Right forelimb (tissue), 1 donor: ENCODE data around the gene FLNA.

Experiments
- DNase-seq: peaks from one replicate; pipeline ENCODE4 v3.0.0-alpha.2; 2018

The FLNA gene, protein sequence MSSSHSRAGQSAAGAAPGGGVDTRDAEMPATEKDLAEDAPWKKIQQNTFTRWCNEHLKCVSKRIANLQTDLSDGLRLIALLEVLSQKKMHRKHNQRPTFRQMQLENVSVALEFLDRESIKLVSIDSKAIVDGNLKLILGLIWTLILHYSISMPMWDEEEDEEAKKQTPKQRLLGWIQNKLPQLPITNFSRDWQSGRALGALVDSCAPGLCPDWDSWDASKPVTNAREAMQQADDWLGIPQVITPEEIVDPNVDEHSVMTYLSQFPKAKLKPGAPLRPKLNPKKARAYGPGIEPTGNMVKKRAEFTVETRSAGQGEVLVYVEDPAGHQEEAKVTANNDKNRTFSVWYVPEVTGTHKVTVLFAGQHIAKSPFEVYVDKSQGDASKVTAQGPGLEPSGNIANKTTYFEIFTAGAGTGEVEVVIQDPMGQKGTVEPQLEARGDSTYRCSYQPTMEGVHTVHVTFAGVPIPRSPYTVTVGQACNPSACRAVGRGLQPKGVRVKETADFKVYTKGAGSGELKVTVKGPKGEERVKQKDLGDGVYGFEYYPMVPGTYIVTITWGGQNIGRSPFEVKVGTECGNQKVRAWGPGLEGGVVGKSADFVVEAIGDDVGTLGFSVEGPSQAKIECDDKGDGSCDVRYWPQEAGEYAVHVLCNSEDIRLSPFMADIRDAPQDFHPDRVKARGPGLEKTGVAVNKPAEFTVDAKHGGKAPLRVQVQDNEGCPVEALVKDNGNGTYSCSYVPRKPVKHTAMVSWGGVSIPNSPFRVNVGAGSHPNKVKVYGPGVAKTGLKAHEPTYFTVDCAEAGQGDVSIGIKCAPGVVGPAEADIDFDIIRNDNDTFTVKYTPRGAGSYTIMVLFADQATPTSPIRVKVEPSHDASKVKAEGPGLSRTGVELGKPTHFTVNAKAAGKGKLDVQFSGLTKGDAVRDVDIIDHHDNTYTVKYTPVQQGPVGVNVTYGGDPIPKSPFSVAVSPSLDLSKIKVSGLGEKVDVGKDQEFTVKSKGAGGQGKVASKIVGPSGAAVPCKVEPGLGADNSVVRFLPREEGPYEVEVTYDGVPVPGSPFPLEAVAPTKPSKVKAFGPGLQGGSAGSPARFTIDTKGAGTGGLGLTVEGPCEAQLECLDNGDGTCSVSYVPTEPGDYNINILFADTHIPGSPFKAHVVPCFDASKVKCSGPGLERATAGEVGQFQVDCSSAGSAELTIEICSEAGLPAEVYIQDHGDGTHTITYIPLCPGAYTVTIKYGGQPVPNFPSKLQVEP (N-terminal part only)

DNA sequence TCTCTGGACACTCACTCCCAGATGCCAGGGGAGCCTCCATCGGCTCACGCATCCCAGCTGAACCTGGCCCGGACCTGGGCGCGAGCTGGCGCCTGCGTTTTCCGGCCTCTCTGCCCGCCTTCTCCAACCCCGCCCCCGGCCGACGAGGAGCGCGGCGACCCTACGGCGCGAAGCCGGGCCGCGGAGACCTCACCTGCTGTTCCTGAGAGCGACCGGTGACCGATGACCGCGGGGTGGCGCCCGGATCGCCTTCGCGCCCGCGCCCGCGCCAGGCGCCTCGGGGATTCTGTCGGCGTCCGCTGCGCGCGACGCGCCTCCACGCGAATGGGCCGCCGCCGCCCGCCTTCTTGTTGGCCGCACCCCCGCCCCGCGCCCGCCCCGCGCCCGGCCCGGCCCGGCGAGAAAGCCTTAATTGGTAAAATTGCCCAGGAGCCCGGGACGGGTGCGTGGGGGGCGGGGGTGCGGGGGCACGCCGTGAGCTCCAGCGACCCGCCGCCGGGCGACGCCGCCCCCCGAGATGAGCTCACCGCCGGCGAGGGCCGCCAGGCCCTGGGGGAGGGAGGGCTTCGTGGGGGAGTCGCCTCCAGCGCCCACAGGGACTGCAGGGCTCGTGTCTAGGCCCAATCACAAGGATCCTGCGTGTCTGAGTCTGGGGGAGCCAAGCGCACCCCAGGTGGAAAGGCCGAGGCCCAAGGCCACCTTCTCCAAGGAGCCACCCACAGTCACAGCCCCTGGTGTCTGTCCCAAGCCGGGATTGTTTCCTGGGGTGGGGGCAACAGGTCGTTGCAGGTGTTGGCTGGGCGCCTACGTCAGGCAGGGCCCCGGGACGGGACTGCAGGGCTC, at the start of gene FLNA:
TSS of gene FLNA (minus strand) at position 322 of the 843 bp plus-strand sequence. CDS start 3,389 bp downstream, outside the sequence.
- no peak for DNase-seq

GRCh38 chrX:154420402-154420756, 45.9 kb upstream of the FLNA start:
- no peak for DNase-seq

DNA sequence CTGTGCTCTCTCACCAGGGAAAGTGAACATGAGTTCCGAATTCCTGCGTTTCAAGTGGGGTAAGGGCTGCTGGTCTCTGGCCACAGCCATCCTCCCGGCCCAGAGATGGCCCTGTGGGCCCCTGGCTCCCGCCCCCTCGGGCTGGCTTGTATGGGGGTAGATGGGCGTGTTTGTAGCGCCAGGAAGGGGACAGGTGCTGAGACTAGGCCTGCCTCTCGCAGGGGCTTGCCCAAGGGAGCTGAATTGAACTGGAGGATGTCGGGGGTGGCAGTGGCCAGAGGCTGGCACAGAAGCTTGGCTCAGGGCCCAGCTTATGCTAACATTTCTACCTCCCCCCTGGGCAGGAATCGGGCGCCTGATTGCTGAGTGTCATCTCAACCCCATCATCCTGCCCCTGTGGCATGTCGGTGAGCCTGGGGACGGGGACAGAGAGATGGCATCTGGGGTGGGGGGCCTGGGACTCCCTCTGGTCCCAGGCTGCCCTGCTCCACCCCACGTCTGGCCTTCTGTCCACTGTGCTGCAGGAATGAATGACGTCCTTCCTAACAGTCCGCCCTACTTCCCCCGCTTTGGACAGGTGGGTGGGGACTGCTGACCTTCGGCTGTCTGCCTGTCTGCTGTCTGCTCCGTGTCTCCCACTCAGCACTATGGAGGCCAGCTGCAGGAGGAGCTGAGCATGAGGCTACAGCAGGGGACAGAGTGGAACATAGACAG, 45.4 kb upstream of the FLNA start:
- peak; percentile 23 for DNase-seq

DNA sequence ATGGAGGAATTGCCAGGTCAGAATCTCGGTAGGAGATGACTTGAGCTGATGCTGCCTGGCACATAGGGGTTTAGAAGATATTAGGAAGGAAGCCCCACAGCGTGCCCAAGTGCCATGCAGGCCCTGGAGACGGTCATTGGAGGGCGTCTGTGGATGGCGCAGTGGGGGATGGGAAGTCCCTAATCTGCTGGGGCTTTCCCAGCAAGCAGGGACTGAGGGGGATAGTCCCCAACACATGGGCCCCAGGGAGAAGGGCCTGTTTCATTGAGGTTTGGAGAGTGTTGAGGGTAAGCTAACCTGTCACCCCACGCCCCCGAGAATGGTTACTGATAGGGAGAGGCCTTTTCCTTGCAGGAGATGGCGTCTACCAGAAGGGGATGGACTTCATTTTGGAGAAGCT, 44.8 kb upstream of the FLNA start:
- no peak for DNase-seq

GRCh38 chrX:154417157-154417556, 42.7 kb upstream of the FLNA start:
- no peak for DNase-seq

DNA sequence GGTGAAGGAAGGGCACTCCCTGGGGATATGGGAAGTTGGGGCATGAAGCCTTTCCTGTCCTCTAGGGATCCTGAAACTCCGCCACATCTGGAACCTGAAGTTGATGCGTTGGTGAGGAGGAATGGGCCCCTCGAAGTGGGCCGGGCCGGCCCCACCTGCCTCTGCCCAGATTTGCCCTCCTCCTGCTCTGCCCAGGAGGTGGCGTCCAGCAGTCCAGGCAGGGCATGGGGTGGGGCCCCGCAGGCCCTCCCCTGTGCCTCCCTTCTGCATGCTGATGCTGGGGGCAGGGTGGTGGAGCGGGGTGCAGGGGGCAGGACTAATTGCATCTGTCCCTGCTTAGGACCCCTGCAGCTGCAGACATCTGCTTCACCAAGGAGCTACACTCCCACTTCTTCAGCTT, 38.7 kb upstream of the FLNA start:
- DNase-seq = peak; percentile 12

DNA sequence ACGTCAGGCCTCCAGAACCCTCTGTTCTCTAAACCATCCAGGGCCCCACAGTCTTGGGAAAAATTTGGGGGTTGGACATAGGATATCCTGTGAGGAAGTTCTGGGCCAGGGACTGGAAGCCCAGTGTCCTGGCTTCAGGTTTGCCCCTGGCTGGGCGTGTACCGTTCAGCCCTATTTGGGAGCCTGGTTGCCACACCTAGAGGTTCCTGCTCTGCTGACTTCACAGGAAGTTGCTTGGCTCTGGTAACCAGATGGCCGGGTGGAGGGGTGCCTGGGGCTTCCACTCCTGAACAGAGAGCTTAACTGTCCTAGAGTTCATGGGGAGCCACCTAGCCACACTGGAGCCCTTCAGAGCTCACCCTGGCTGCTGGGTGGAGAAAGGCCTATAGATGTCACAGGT, 38.0 kb upstream of the FLNA start:
- DNase-seq = peak; percentile 9

DNA sequence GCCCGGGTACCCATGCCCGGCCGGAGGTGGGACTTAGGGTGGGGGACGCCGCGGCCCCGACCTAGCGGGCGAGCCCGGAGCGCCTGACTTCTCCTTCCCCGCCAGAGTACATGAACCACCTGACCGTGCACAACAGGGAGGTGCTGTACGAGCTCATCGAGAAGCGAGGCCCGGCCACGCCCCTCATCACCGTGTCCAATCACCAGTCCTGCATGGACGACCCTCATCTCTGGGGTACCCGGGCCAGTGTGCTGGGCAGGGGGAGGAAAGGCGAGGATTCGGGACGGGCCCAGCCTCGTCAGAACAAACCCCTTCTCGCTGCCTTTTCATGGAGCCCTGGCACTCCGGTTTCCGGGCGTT, 37.5 kb upstream of the FLNA start:
- DNase-seq = peak; percentile 60

DNA sequence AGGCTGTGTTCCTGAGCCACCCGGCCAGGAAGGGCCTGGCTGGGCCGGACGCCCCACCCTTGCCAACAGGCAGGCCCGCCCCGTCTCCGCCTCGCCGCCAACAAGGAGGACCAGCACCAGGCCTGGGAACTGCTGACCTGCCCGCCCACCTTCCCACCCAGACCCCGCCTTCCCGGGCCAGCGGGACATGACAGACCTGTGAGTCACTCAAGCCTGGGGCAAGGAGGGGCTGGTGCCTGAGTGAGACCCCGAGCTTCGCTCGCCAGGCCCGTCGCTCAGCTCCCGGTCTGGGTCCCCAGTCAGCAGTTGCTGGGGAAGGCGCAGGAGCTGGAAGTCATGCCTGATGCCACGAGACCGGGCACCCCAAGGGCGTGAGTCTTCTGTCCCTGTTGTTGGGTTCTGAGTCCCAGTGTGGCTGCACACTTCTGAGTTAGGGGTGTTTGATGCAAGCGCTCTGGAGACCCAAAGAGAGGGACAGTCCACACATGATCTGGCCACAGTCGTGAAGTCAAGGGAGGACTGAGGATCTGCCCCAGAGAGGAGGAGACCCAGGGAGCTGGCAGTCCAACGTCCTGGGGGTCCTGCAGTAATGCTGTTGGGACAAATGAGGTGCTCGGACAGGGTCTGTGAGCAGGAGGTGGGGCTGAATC, 34.9 kb upstream of the FLNA start, which contains the start of gene DNASE1L1:
TSS of gene DNASE1L1 (minus strand) at position 33 of the 650 bp plus-strand sequence. CDS start 3,686 bp downstream, outside the sequence.
- peak; percentile 79 for DNase-seq

GRCh38 chrX:154408659-154409221, 34.3 kb upstream of the FLNA start:
- DNase-seq = no peak

DNA sequence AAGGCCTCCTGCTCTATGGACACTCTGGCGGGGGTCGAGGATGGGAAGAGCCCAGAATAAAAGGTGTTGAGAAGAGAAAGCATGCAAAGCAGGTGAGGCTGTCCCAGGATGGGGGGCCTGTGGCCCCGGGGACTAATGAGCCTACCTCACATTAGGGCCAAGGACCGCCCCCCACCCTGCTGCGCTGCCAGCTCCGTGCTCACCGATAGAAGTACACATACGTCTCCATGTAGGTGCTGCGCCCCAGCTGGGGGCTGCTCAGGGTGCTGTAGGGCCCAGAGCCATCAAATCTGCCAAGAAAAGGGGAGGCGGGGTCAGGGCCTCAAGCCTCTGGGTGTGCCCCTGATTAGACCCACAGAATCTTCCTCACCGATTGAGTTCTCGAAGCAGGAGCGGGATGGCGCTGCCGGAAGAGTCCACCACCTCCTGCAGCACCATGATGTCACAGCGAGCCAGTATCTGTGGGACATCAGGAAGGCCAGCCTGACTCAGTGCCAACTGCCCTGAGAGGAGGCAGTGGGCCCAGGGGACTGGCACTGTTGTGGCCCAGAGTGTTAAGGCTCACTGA, 30.3 kb upstream of the FLNA start:
- no peak for DNase-seq

- no peak for DNase-seq
Observed at GRCh38 chrX:154403858-154404257, 29.4 kb upstream of the FLNA start.

DNA sequence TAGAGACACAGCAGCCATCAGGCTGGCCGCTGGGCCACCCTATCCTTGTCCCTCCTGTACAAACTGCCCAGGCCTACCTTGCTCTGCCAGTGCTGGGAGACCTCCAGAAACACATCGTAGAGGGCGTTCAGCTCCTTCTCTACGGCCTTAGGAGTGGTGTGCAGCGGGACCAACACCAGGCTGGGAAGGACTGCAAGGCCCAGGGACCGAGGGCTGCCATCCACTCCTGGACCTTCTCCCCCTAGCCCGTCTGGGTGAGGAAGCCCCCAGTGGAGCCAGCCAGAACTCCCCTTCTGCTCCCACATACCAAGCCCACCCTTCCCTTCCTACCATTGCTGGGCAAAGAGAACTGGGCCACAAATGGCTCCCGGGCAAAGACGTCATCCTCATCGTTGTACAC, 28.8 kb upstream of the FLNA start:
- DNase-seq = no peak

DNA sequence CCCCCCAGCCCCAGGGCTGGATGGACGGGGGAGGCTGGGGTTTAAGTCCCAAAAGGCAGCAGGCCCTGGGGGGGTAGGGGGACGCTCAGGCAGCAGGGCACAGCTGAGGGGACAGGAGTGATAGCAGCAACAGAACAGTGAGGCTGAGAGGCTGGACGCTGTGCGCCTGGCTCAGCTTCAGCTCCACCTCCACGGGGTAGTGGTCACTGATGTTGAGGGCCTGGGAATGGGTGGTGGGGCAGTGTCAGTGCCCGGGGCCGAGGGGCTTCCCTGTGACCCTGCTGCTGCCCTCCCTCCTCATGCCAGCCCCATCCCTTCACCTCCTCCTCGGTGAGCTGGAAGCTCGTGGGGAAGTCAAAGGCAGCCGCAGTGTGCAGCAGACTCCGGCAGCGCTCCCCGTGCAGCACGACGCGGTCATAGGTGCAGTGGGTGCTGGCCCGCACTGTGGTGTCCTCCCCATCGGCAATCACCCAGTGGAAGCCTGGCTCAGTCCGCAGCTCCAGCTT, 28.2 kb upstream of the FLNA start:
- no peak for DNase-seq

DNA sequence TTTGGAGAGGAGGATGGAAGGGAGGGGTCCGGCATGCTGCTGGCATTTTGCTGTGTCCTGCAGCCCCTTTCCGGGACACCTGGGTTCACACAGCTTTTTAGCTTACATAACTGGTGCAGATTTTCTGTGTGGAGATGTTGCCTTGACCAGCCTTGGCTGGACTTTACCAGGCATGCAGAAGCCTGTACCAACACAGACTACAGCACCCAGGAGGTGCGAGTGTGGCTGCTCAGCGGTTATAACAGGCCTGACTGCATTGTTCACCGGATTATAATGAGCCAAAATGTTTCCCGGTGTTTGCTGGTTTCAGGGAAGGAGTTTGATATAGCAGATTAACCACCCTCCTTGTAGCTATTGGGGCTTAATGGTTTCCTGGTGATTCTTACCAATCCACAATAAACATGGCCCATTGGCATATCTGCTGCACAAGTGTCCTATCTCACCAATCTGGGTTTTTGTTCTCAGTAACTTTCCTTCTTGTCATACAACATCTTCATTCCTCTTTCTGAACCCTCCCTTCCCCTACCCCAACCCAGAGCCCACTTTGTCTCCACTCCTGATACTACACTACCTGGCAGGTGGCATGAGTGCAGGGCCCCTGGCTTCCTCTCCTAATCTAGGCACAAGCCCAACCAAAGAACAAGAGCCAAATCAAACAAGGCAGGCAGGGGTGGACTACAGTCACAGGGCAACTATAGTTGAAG, 27.6 kb upstream of the FLNA start:
- no peak for DNase-seq

GRCh38 chrX:154401045-154401799, 26.8 kb upstream of the FLNA start:
- no peak for DNase-seq

DNA sequence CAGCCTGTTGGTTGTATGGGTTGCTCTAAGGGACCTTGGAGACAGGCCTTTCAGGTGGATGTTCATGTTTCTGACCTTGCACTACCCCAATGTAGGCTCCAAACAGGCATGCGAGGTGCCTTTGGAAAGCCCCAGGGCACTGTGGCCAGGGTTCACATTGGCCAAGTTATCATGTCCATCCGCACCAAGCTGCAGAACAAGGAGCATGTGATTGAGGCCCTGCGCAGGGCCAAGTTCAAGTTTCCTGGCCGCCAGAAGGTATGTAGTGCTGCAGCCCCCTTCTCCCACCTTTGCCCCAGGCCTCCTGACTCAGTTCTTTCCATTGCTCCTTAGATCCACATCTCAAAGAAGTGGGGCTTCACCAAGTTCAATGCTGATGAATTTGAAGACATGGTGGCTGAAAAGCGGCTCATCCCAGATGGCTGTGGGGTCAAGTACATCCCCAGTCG, 26.0 kb upstream of the FLNA start:
- DNase-seq = peak; percentile 11
